ENCODE results near the gene ARPC5L. TPM values are rescaled to one million over a fixed set of nuclear protein-coding genes. Genes with fewer than 3 reads are reported as not detected.
A peak's percentile ranks its signal among the peaks of the same experiment; 100 is the strongest.
"Not testable (repeated sequence)": the region's sequence is repeated elsewhere in the genome, so short reads cannot be mapped to it uniquely, and the experiment has no call there.

The ARPC5L gene
- total and polyA plus RNA-seq, 2 experiments from 2014 or later: 24.3 to 88.8 TPM

DNA sequence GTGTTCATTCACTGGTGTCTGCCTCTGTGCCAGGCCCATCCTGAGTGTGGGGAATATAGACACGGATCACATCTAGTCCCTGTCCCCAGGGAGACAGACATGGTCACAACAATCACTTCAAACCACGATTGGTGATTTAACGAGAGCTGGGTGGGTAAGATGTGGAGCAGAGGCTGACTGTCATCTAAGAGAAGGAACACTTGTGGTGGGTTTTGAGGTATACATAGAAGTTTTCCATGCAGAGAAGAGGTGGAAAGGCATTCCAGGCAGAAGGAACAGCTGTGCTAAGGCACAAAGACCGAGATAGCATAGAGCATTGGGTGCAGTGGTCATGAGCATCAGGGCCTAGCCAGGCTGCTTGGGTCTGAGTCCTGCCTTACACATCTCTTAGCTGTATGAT lies 31.3 kb upstream of the ARPC5L start:
- Histone ChIP-seq H3K4me1 (ENCODE audit: low read depth) (peaks cover 11% of the 10 kb centered on the region), H3K27me3 (no peaks in the 10 kb centered on the region), H3K9me3 (ENCODE audit: low read depth) (no peaks in the 10 kb centered on the region), H3K27ac (no peak overlapping the region), H3K36me3 (no peaks in the 10 kb centered on the region), H3K4me3 (no peak overlapping the region)
- no peak for DNase-seq (ENCODE audit: low read depth in 1 of 2, low spot score in 1 of 2)
- TF ChIP-seq, protein P1, sequence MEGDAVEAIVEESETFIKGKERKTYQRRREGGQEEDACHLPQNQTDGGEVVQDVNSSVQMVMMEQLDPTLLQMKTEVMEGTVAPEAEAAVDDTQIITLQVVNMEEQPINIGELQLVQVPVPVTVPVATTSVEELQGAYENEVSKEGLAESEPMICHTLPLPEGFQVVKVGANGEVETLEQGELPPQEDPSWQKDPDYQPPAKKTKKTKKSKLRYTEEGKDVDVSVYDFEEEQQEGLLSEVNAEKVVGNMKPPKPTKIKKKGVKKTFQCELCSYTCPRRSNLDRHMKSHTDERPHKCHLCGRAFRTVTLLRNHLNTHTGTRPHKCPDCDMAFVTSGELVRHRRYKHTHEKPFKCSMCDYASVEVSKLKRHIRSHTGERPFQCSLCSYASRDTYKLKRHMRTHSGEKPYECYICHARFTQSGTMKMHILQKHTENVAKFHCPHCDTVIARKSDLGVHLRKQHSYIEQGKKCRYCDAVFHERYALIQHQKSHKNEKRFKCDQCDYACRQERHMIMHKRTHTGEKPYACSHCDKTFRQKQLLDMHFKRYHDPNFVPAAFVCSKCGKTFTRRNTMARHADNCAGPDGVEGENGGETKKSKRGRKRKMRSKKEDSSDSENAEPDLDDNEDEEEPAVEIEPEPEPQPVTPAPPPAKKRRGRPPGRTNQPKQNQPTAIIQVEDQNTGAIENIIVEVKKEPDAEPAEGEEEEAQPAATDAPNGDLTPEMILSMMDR (IDR thresholded peaks at IDR 0.05; ENCODE audit: low read depth, low read length): no peak

DNA sequence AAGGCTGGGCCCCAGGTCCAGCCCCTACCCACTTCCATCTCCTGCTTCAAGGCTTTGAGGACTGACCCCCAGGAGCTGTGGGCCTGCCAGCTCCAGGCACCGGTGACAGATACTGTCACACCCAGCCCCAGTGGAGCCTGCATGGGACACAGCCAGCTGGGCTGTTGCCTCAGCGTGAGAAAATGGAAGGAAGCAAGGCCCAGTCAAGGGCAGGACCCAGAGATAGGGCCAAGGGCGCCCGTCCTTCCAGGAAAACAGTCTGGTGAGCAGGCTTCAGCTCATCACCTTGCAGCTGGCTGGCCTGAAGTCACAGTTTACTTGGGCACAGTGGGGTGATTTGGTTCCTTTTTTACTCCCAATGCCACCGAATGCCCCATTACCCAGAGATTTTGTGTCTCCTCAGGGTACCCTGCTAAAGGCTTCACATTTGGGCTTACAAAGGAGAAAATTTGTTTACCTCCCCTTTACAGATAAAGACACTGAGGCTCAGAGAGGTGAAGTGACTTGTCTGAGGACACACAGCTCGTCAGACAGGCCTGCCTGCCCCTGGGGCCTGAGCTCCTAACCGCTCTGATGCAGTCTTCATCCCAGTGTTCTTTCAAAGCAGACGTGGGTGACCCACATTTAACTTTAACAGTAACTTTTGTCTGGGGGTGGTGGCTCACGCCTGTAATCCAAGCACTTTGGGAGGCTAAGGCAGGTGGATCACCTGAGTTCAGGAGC lies 30.1 kb upstream of the ARPC5L start:
- H3K4me1 ChIP-seq (ENCODE audit: low read depth): peaks cover 14% of the 10 kb centered on the region
- no peaks in the 10 kb centered on the region for H3K36me3 ChIP-seq
- no peaks in the 10 kb centered on the region for H3K27me3 ChIP-seq
- no peaks in the 10 kb centered on the region for H3K9me3 ChIP-seq (ENCODE audit: low read depth)
- H3K4me3 ChIP-seq: no peak overlapping the region
- no peak for DNase-seq (ENCODE audit: low read depth in 1 of 2, low spot score in 1 of 2)
- H3K27ac ChIP-seq: peak overlapping the region; percentile 74
- TF ChIP-seq, protein P1 (IDR thresholded peaks at IDR 0.05; ENCODE audit: low read depth, low read length): no peak

DNA sequence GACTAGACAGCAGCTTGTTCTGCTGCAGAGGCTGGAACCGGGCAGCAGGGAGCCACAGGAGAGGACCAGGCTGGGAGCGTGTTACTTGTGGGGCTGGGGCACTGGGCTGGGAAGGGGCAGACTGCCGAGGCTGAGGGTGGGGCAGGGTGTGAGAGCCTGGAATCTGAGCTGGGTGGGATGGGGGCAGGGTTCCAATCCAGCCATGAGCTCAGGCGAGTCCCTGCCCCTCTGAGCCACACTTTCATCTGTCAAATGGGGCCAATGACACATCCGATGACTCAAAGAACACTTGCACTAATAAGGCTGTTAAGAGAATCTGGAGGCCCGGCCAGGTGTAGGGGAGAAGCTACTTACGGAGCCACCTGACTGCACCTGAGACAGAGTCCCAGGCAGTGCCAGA lies 27.3 kb upstream of the ARPC5L start:
- Histone ChIP-seq H3K4me3 (no peak overlapping the region), H3K27me3 (no peaks in the 10 kb centered on the region), H3K27ac (peak overlapping the region; percentile 98), H3K9me3 (ENCODE audit: low read depth) (no peaks in the 10 kb centered on the region), H3K4me1 (ENCODE audit: low read depth) (peaks cover 14% of the 10 kb centered on the region), H3K36me3 (no peaks in the 10 kb centered on the region)
- TF ChIP-seq, protein P1 (IDR thresholded peaks at IDR 0.05; ENCODE audit: low read depth, low read length): no peak
- DNase-seq (ENCODE audit: low read depth in 1 of 2, low spot score in 1 of 2): no peak

DNA sequence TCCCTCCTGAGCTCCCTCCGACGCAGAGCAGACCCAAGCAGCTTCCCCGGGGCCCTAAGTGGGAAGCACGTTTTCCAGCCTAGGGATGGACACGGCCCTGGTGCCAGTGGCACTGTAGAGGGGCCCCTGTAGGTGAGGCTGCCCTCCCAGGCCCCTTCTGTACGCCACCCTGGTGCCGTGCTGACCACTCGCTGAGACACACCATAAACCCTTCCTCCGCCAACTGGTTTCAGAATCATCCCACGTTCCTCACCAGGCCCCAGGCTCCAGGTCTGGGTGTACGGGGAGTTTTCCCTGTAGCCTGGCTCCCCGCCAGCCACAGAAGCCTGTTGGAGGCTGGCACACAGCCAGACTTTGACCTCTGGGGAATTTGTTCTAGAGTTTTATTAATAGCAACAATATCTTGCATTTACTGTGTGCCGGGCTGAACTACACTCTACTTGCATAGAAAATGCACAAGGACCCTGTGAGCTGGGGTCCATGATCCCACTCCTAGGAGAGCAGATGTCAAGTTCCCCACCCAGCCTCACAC lies 26.8 kb upstream of the ARPC5L start:
- no peaks in the 10 kb centered on the region for H3K27me3 ChIP-seq
- TF ChIP-seq, protein P1 (IDR thresholded peaks at IDR 0.05; ENCODE audit: low read depth, low read length): no peak
- H3K36me3 ChIP-seq: no peaks in the 10 kb centered on the region
- peak overlapping the region; percentile 98 for H3K27ac ChIP-seq
- no peak overlapping the region for H3K4me3 ChIP-seq
- no peaks in the 10 kb centered on the region for H3K9me3 ChIP-seq (ENCODE audit: low read depth)
- peaks cover 14% of the 10 kb centered on the region for H3K4me1 ChIP-seq (ENCODE audit: low read depth)
- peak; percentile 92 to 96 for DNase-seq (ENCODE audit: low read depth in 1 of 2, low spot score in 1 of 2)

DNA sequence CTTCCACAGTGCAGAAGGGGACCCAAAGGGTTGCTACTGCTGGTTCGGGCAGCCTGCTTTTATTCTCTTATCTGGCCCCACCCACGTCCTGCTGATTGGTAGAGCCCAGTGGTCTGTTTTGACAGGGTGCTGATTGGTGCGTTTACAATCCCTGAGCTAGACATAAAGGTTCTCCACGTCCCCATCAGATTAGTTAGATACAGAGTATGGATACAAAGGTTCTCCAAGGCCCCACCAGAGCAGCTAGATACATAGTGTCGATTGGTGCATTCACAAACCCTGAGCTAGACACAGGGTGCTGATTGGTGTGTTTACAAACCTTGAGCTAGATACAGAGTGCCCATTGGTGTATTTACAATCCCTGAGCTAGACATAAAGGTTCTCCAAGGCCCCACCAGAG lies 23.8 kb upstream of the ARPC5L start:
- not testable (repeated sequence) for H3K4me3 ChIP-seq; H3K27ac ChIP-seq; H3K27me3 ChIP-seq; H3K9me3 ChIP-seq (ENCODE audit: low read depth); H3K36me3 ChIP-seq; DNase-seq (ENCODE audit: low read depth in 1 of 2, low spot score in 1 of 2)
- H3K4me1 ChIP-seq (ENCODE audit: low read depth): peaks cover 14% of the 10 kb centered on the region

DNA sequence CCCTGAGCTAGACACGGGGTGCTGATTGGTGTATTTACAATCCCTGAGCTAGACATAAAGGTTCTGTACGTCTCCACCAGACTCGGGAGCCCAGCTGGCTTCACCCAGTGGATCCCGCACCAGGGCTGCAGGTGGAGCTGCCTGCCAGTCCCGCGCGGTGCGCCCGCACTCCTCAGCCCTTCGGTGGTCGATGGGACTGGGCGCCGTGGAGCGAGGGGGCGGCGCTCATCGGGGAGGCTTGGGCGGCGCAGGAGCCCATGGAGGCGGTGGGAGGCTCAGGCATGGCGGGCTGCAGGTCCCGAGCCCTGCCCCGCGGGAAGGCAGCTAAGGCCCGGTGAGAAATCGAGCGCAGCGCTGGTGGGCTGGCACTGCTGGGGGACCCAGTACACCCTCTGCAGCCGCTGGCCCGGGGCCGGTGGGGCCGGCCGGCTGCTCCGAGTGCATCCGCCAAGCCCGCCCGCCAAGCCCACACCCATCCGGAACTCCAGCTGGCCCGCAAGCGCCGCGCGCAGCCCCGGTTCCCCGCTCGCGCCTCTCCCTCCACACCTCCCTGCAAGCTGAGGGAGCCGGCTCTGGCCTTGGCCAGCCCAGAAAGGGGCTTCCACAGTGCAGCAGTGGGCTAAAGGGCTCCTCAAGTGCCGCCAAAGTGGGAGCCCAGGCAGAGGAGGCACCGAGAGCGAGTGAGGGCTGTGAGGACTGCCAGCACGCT lies 23.2 kb upstream of the ARPC5L start:
- H3K27ac ChIP-seq; DNase-seq (ENCODE audit: low read depth in 1 of 2, low spot score in 1 of 2); H3K27me3 ChIP-seq; H3K36me3 ChIP-seq; H3K9me3 ChIP-seq (ENCODE audit: low read depth); H3K4me3 ChIP-seq: not testable (repeated sequence)
- H3K4me1 ChIP-seq (ENCODE audit: low read depth): peaks cover 14% of the 10 kb centered on the region

Data from cardiac muscle cell (in vitro differentiated cells and primary cell).